Right lobe of liver (tissue), 4 donors: ENCODE measurements around the gene CFAP43.

Source experiments
- POLR2A ChIP-seq: fragments of 450-650 bp; IDR thresholded peaks from one replicate; pipeline ENCODE4 v1.6.1; 2017; ENCODE audit warnings: antibody characterized with exemption, mild to moderate bottlenecking
- TF ChIP-seq, protein P1 (sequence below), 4 donors: fragments of 200-600 bp in 3 of 4; fragments of 450-650 bp in 1 of 4; IDR thresholded peaks; one replicate each; pipeline versions ENCODE4 v1.5.1 to v1.8.0; 2016 to 2022; ENCODE audit warnings: antibody characterized with exemption in 4 of 4, mild to moderate bottlenecking in 2 of 4
- donor health status: DM: no; HTN: no; CAD: no.
- donor health status: DM: no; HTN: no; CAD: no.
- donor health status: DM: no; HTN: yes; CAD: no.

- TF ChIP-seq, protein P1, sequence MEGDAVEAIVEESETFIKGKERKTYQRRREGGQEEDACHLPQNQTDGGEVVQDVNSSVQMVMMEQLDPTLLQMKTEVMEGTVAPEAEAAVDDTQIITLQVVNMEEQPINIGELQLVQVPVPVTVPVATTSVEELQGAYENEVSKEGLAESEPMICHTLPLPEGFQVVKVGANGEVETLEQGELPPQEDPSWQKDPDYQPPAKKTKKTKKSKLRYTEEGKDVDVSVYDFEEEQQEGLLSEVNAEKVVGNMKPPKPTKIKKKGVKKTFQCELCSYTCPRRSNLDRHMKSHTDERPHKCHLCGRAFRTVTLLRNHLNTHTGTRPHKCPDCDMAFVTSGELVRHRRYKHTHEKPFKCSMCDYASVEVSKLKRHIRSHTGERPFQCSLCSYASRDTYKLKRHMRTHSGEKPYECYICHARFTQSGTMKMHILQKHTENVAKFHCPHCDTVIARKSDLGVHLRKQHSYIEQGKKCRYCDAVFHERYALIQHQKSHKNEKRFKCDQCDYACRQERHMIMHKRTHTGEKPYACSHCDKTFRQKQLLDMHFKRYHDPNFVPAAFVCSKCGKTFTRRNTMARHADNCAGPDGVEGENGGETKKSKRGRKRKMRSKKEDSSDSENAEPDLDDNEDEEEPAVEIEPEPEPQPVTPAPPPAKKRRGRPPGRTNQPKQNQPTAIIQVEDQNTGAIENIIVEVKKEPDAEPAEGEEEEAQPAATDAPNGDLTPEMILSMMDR (IDR thresholded peaks at IDR 0.05): no peak
- no peak for TF ChIP-seq POLR2A
These were observed 28.6 kb upstream of the CFAP43 start for GRCh38 chr10:104260775-104261115.
